HG03460 (cell line): ENCODE measurements around the gene TLR9.

ENCODE experiments used
- ATAC-seq: cut with Tn5 transposase; IDR thresholded peaks from one replicate; pipeline ENCODE4 v1.9.1; 2021; ENCODE audit not compliant: unreplicated experiment

Gene TLR9

DNA sequence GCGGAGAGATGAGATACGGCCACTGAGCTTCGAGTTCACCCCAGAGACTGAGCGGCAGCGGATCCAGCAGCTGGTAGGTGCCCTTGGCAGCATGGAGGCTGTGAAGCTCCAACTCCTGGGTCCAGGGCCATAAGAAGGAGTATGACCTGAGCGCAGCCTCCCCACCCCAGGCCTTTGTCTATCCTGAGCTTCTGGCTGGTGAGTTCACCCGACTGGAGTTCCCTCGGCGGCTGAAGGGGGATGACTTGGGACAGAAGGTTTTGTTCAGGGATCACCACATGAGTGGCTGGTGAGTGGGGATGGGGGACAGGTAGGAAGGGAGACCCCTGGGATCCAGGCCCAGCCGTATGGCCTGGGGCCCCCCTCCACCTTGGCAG, 22.7 kb upstream of the TLR9 start:
- ATAC-seq: no peak

DNA sequence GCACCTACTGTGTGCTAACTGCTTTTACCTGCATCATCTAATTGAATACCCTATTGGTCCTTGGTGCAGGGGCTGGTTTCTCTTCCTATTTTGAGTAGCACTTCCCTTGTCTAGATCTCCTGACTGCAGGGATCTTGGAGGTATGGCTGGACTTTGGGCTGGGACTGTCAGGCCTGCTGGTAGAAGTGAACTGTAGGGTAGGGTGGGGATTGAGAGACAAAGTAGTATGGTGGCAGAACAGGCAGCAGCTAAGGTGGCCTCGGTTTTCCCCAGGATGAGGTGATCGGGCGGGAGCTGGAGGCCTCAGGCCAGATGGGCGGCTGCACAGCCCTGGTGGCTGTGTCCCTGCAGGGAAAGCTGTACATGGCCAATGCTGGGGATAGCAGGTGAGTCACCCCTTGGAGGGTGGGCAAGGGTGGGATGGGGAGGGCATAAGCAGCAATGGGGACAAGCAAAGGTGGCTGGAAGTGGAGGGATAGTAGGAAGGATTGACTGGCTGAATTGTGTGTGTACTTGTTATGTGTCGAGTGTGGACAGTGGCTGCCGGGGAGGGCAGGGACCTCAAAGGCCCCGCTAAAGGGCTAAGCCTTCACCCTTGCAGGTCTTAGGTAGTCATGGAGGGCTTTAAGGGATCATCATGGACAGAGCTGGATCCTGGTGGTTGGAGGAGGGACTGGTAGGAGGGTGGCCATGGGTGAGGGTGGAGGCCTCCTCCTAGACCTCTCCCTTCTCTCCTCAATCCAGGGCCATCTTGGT, 22.1 kb upstream of the TLR9 start:
- ATAC-seq: no peak

DNA sequence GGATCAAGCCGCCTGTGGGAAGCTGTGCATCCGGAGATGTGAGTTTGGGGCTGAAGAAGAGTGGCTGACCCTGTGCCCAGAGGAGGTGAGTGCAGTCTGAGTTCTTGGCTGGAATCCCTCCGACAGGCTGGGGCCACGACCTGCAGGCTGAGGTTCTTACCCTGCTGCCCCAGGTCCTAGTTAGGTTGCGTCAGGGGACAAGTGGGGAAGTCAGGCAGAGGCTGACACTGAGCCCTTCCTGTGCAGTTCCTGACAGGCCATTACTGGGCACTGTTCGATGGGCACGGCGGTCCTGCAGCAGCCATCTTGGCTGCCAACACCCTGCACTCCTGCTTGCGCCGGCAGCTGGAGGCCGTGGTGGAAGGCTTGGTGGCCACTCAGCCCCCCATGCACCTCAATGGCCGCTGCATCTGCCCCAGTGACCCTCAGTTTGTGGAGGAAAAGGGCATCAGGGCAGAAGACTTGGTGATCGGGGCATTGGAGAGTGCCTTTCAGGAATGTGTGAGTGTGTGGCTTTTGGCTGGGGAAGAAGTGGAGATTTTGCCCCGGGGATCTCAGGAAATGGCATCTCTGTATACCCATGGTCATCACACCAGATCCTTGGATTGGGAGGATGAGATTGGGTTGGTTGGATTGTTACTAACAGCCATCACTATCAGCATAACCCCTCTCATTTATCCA, 21.4 kb upstream of the TLR9 start:
- no peak for ATAC-seq

GRCh38 chr3:52246264-52246620, 20.8 kb upstream of the TLR9 start:
- ATAC-seq: no peak

DNA sequence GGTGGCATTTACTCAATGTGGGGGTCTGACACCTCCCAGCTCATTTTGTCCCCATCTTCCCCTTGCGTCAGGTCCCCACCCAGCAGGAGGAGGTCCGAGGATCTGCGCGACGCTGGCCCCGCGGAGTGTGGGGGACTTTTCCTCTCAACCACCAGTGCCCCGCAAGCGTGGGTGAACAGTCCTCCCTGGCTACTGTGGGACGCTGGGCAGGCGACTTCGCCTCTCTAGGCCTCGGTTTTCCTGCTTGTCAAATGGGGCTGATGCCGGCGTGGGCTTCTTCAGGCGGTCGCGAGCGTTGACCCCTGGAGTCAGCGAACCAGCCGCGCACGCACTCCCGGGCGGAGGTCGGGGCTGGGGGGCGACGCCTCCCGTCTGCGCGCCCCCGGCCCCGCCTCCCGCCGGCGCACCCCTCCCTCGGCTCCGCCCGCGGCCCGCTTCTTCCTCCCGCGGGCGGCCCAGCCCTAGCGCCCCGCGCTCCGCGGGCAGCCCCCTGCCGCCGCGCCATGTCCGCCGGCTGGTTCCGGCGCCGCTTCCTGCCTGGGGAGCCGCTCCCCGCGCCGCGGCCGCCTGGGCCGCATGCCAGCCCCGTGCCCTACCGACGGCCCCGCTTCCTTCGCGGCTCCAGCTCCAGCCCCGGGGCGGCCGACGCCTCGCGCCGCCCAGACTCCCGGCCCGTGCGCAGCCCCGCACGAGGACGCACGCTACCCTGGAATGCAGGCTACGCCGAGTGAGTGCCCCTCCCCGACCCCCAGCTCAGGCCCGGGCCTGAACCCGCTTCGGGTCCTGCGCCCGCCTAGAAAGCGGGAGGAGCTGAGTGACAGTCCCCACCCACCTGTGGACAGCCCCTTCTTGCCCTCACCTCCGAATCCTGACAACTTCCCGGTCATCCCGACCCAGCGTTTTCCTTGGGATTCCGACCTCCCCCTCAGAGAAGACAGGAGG, 20.1 kb upstream of the TLR9 start, which contains the start of gene PPM1M:
PPM1M (plus strand) TSS at position 438 of the 942 bp plus-strand sequence; CDS start at position 504, 66 bp downstream.
- ATAC-seq: no peak

- peak; percentile 30 for ATAC-seq
Measured at GRCh38 chr3:52243791-52244628, 18.6 kb upstream of the TLR9 start.

DNA sequence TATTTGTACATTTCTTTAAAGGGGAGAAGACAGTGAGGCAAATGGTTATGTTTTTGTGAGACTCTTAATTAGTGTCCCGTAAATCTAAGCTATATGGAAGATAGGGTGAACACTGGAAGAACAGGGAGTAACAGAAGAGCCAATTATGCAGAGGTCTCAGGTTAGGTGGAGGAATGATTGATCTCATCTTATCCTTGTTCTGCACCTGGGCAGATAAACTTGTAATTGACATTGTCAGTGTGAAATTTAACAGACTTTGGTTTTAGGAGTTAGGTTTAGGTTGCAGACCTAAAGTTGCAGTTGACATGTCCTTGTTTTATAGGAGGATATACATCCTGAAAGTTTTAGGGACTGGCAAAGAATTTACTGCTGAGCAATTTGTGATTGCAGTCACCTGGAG, 16.6 kb upstream of the TLR9 start:
- no peak for ATAC-seq

DNA sequence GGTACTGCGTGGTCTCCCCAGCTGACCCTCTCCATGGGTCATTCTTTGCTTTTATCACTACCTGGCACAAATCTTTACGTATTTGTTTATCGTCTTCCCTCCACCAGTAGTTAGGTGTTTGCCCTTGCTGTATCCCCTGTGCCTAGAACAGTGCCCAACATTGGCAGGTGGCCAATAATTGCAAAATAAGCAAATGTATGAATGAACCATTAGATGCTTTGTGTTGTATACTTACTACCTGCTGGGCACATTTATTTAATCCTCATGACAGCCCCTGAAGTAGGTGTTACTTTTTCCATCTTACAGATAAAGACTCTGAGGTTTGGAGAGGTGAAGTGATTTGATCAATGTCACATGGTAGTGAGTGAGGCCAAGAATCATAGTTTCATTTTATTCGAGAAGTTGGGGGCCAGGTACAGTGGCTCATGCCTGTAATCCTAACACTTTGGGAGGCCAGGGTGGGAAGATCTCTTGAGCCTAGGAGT, 15.5 kb upstream of the TLR9 start:
- no peak for ATAC-seq

DNA sequence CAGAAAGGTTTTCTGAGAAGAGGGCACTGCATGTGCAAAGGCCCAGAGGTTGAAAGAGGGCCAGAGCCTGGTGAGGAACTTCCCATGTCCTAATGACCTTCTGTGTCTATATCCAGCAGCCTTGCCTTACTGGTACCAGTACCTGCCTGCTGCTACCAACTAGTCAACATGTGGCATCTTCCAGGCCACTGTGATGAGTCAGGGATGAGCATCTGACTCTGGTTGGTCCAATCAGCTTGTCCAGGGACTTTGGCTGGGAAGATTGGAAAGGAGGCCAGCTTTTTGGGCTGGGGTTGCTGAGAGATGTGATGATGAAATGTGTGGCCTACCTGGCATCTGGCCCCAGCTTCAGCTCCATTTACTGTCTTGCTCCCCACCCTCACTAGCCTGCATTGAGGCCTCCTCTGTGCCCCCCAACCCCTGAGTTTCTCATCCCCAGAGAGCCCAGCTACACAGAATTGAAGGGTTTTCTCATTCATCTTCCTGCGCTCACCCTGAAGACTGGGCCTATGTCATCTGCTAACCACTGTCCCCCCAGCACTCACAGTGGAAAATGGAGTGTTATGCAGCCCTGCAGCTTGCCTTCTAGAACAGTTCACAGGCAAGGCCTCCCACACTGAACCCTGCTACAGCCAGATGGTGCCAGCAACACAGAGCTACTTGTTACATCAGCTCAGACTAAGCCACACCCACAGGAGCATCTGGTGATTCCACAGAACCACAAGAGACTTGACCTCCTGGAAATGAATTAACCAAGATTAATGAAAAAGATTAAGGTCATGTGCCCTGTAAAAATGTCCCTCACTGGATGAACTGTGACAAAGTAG, 14.8 kb upstream of the TLR9 start:
- no peak for ATAC-seq

DNA sequence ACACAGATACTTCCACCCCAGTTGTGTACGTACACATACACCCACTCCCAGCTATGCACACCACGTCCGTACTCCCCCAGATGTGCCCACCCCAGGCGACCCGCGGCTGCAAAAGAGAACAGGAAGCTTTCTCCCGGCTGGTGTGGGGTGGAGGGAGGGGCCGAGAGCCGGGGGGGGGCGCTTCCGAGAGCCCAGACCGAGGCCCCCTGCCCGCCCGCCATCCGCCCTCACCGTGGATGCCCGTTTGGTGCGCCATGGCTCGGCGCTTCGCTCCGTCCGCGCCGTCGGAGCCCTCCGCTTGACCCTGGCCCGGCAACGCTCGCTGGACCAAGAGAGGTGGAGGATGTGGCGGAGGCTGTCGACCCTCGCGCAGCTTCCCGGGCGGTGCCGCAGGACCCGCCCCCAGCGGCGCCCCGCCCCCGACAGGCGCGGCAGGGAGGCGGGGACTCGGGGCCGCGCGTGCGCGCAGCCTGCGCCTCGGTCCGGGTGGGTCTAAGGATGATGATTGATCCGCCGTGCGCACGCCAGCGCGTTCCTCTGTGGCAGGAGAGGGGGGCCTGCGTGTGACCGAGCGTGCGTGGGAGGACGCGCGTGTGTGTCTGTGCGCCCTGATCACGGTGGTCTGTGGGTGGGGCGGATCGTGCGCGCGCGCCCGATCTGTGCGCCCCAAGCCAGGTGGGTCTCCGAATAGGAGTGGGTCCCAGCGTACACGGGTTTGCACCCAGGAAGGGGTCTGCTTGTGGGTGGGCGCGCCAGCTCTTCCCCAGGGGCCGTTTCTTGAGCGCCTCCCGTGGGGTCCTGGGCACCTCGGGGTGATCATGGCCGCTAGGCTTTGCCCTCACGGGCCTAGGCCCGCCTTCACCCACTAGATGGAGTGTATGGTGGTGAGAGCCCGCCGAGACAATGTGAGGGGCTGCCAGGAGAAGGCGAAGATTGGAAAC, 13.6 kb upstream of the TLR9 start, which contains the start of gene TWF2:
TWF2 (minus strand) TSS at position 398 of the 941 bp plus-strand sequence; CDS start at position 256, 142 bp downstream.
- peak; percentile 61 for ATAC-seq

- ATAC-seq: peak; percentile 16
Measured at GRCh38 chr3:52238193-52238760, 12.8 kb upstream of the TLR9 start.

- no peak for ATAC-seq
Measured at GRCh38 chr3:52237657-52238172, 12.3 kb upstream of the TLR9 start.

DNA sequence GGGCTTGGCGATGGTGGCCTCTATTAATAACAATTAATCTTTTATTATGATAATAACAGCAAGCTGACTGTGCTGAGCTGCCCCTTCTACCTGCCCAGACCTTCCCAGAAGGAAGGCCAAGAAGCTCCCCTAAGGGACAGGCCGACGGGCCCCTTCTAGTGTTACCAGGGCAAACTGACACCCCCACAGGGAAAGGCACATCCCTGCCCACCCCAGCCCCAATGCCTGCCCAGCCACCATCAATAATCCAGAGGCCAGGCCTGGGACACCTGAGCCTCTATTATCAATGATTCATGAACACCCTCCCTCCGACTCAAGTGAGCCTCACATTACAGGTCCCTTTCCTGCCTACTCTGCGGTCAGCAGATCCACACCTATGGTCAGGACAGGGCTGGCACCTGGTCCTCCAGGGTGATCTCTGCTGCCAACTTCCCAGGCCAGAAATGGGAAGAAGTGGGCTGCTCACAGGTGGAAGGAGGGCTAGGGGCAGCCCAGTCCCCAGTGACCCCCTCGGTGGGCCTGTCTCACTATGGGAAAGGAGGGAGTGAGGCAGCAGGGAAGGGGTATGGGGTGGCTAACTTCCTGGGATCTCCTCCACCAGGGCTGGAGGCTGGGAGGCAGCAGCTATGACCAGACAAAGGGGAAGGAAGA, 11.7 kb upstream of the TLR9 start:
- no peak for ATAC-seq

GRCh38 chr3:52236424-52236886, 11.0 kb upstream of the TLR9 start:
- no peak for ATAC-seq

GRCh38 chr3:52234516-52235447, 9.3 kb upstream of the TLR9 start:
- ATAC-seq: no peak

DNA sequence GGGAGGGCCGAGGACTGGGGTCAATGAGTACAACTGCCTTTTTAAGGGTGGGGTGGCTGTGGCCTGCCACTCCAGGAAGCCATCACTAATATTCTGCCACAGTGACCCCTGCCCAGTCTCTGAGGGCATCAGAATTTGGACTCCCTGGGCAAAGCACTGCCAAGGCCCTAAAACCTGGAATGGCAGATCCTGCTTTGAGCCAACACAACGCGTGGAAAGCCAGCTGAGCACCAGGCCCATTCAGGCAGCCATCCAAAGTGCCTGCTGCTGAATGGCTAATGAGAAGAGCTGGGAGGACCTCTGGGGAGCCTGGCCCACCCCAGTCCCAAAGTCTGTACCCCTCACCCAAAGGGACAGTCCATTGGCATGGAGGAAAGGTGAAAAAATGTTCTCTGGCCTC, 8.5 kb upstream of the TLR9 start:
- no peak for ATAC-seq
